ENCODE data around the gene PKIB. TPM values are rescaled to one million over a fixed set of nuclear protein-coding genes. Genes with fewer than 3 reads are reported as not detected.
"Not testable (repeated sequence)": the region's sequence is repeated elsewhere in the genome, so short reads cannot be mapped to it uniquely, and the experiment has no call there.

PKIB gene
- total RNA-seq, 1 donor from 2014 or later: 0.13 TPM

GRCh38 chr6:122620902-122621301 lies 10.7 kb downstream of the PKIB start:
- no peak for DNase-seq (ENCODE audit: low read depth, low spot score)

- DNase-seq (ENCODE audit: low read depth, low spot score): no peak
Measured at GRCh38 chr6:122621638-122622037, 11.4 kb downstream of the PKIB start.

GRCh38 chr6:122622479-122622878 lies 12.3 kb downstream of the PKIB start:
- no peak for DNase-seq (ENCODE audit: low read depth, low spot score)

- DNase-seq (ENCODE audit: low read depth, low spot score): no peak
Measured at GRCh38 chr6:122623279-122623678, 13.1 kb downstream of the PKIB start.

GRCh38 chr6:122624853-122625252 lies 14.6 kb downstream of the PKIB start:
- no peak for DNase-seq (ENCODE audit: low read depth, low spot score)

- no peak for DNase-seq (ENCODE audit: low read depth, low spot score)
Measured at GRCh38 chr6:122628714-122629113, 18.5 kb downstream of the PKIB start.

GRCh38 chr6:122631571-122632249 lies 21.5 kb downstream of the PKIB start:
- no peak for DNase-seq (ENCODE audit: low read depth, low spot score)

- no peak for DNase-seq (ENCODE audit: low read depth, low spot score)
Measured at GRCh38 chr6:122640366-122640765, 30.2 kb downstream of the PKIB start.

- DNase-seq (ENCODE audit: low read depth, low spot score): no peak
Measured at GRCh38 chr6:122641819-122642218, 31.6 kb downstream of the PKIB start.

- DNase-seq (ENCODE audit: low read depth, low spot score): not testable (repeated sequence)
Measured at GRCh38 chr6:122642604-122643003, 32.4 kb downstream of the PKIB start.

GRCh38 chr6:122645256-122645655 lies 35.1 kb downstream of the PKIB start:
- no peak for DNase-seq (ENCODE audit: low read depth, low spot score)

GRCh38 chr6:122647765-122648164 lies 37.6 kb downstream of the PKIB start:
- no peak for DNase-seq (ENCODE audit: low read depth, low spot score)

GRCh38 chr6:122648726-122649125 lies 38.5 kb downstream of the PKIB start:
- no peak for DNase-seq (ENCODE audit: low read depth, low spot score)

- no peak for DNase-seq (ENCODE audit: low read depth, low spot score)
Measured at GRCh38 chr6:122649701-122650100, 39.5 kb downstream of the PKIB start.

GRCh38 chr6:122650403-122650802 lies 40.2 kb downstream of the PKIB start:
- no peak for DNase-seq (ENCODE audit: low read depth, low spot score)

- no peak for DNase-seq (ENCODE audit: low read depth, low spot score)
Measured at GRCh38 chr6:122651031-122651430, 40.8 kb downstream of the PKIB start.

- DNase-seq (ENCODE audit: low read depth, low spot score): no peak
Measured at GRCh38 chr6:122651604-122652003, 41.4 kb downstream of the PKIB start.

GRCh38 chr6:122652431-122652830 lies 42.2 kb downstream of the PKIB start:
- no peak for DNase-seq (ENCODE audit: low read depth, low spot score)

GRCh38 chr6:122653094-122653493 lies 42.9 kb downstream of the PKIB start:
- no peak for DNase-seq (ENCODE audit: low read depth, low spot score)

GRCh38 chr6:122654012-122654411 lies 43.8 kb downstream of the PKIB start:
- DNase-seq (ENCODE audit: low read depth, low spot score): no peak

GRCh38 chr6:122657601-122658000 lies 47.4 kb downstream of the PKIB start:
- no peak for DNase-seq (ENCODE audit: low read depth, low spot score)

GRCh38 chr6:122660296-122660695 lies 50.1 kb downstream of the PKIB start:
- no peak for DNase-seq (ENCODE audit: low read depth, low spot score)

GRCh38 chr6:122663981-122664380 lies 53.8 kb downstream of the PKIB start:
- DNase-seq (ENCODE audit: low read depth, low spot score): no peak

- DNase-seq (ENCODE audit: low read depth, low spot score): no peak
Measured at GRCh38 chr6:122665929-122666328, 55.7 kb downstream of the PKIB start.
